HL-60 (cell line): ENCODE measurements around the gene PROSER2.

Experiments used
- DNase-seq, 2 experiments: peaks; one replicate each; pipeline ENCODE4 v3.0.0-alpha.2; 2010 to 2020; ENCODE audit warnings: low read depth in 1 of 2, low spot score in 1 of 2
- H3K27ac ChIP-seq: fragments of 250-450 bp; sonication (Bioruptor Pico); replicated peaks from 2 replicates; pipeline ENCODE4 v1.5.1; 2020; ENCODE audit warnings: mild to moderate bottlenecking, moderate library complexity
- H3K27me3 ChIP-seq: fragments of 250-450 bp; sonication (Bioruptor Pico); 2 replicates; pipeline ENCODE4 v1.5.1; 2021; ENCODE audit warnings: mild to moderate bottlenecking, moderate library complexity; ENCODE audit not compliant: insufficient read depth, poor library complexity, severe bottlenecking
- H3K4me3 ChIP-seq: replicated peaks from 2 replicates; pipeline ENCODE4 v1.5.1; 2011; ENCODE audit warnings: mild to moderate bottlenecking, control low read depth, low read length; ENCODE audit not compliant: insufficient read depth
- GABPA ChIP-seq: IDR thresholded peaks from 2 replicates; pipeline ENCODE4 v1.6.1; 2012; ENCODE audit warnings: low read depth
- POLR2AphosphoS5 ChIP-seq: IDR thresholded peaks from 2 replicates; pipeline ENCODE4 v1.6.1; 2012; ENCODE audit warnings: low read depth
- REST ChIP-seq: IDR thresholded peaks from 2 replicates; pipeline ENCODE4 v1.6.1; 2012; ENCODE audit warnings: low read depth; ENCODE audit not compliant: insufficient replicate concordance
- SPI1 ChIP-seq: IDR thresholded peaks from 2 replicates; pipeline ENCODE4 v1.6.1; 2012; ENCODE audit warnings: low read depth, mild to moderate bottlenecking, borderline replicate concordance
- TF ChIP-seq, protein P1 (sequence below): IDR thresholded peaks from one replicate; pipeline ENCODE4 v1.5.1; 2011; ENCODE audit warnings: low read length, control low read depth, inconsistent platforms; ENCODE audit not compliant: insufficient read depth

PROSER2 gene

DNA sequence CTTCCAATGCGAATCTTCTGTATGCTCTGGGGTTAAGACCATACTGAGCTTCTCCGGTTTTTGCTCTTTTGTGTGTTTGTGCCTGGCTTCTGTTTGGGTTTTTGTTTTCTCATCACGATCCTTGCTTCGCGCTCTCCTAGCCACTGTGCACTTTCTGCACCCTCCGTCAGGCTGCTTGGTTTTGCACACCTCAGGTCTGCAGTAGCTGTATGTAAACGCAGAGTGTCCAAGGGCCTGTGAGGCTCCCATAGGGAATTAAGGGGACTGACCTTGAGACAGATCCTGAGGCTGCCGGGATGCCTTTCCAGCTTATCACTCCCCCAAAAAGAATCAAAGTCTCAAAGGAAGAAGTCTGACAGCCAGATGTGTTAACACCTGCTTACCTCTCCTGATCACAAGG lies 95.2 kb downstream of the PROSER2 start:
- no peak for TF ChIP-seq POLR2AphosphoS5
- TF ChIP-seq, protein P1, sequence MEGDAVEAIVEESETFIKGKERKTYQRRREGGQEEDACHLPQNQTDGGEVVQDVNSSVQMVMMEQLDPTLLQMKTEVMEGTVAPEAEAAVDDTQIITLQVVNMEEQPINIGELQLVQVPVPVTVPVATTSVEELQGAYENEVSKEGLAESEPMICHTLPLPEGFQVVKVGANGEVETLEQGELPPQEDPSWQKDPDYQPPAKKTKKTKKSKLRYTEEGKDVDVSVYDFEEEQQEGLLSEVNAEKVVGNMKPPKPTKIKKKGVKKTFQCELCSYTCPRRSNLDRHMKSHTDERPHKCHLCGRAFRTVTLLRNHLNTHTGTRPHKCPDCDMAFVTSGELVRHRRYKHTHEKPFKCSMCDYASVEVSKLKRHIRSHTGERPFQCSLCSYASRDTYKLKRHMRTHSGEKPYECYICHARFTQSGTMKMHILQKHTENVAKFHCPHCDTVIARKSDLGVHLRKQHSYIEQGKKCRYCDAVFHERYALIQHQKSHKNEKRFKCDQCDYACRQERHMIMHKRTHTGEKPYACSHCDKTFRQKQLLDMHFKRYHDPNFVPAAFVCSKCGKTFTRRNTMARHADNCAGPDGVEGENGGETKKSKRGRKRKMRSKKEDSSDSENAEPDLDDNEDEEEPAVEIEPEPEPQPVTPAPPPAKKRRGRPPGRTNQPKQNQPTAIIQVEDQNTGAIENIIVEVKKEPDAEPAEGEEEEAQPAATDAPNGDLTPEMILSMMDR, result no peak
- TF ChIP-seq GABPA, result no peak
- no peak for TF ChIP-seq SPI1
- TF ChIP-seq REST, result no peak
- no peaks in the 10 kb centered on the region for H3K27me3 ChIP-seq
- DNase-seq, result no peak
- no peak overlapping the region for H3K4me3 ChIP-seq
- H3K27ac ChIP-seq, result no peak overlapping the region

DNA sequence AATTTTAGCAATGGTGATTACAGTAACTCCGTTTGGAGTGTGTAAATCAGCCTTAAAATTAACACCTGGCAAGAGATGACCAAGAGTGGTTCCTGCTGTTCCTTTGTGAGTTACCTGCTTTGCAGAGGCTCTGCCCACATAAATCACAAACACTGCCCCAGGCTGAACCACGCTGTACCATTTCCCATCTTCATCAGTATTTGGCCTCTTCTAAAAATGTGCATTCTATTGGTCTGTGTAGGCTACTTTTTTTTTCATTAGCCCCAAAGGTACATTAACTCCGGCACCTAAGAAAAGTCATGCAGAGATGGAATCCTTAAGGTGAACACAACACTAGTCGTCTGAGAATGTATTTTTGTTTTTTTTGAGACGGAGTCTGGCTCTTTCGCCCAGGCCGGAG lies 96.1 kb downstream of the PROSER2 start:
- no peak for TF ChIP-seq POLR2AphosphoS5
- TF ChIP-seq, protein P1, result no peak
- TF ChIP-seq REST, result no peak
- TF ChIP-seq GABPA, result no peak
- TF ChIP-seq SPI1, result no peak
- Histone ChIP-seq H3K4me3 (no peak overlapping the region), H3K27ac (no peak overlapping the region), H3K27me3 (no peaks in the 10 kb centered on the region)
- DNase-seq, result no peak
